Hippocampal formation (tissue), 2 donors: Measurements from ENCODE around the gene PTPRG.
"Not testable (repeated sequence)": the region's sequence is repeated elsewhere in the genome, so short reads cannot be mapped to it uniquely, and the experiment has no call there.

Source experiments
- DNase-seq, 2 donors: peaks; one replicate each; lab custom pipeline; 2025; lab: John Stamatoyannopoulos, UW

The PTPRG gene

GRCh38 chr3:61724801-61725200 lies 163.4 kb downstream of the PTPRG start:
- DNase-seq = no peak

GRCh38 chr3:61725851-61726333 lies 164.5 kb downstream of the PTPRG start:
- no peak for DNase-seq

GRCh38 chr3:61727435-61727834 lies 166.1 kb downstream of the PTPRG start:
- no peak for DNase-seq

GRCh38 chr3:61729038-61729634 lies 167.8 kb downstream of the PTPRG start:
- no peak for DNase-seq

- DNase-seq = no peak
These were observed 168.7 kb downstream of the PTPRG start for GRCh38 chr3:61730056-61730455.

- DNase-seq = no peak
These were observed 169.3 kb downstream of the PTPRG start for GRCh38 chr3:61730577-61731231.

- no peak for DNase-seq
These were observed 171.6 kb downstream of the PTPRG start for GRCh38 chr3:61733000-61733399.

GRCh38 chr3:61733876-61734275 lies 172.5 kb downstream of the PTPRG start:
- no peak for DNase-seq

GRCh38 chr3:61734749-61735686 lies 173.6 kb downstream of the PTPRG start:
- no peak for DNase-seq

GRCh38 chr3:61736506-61736905 lies 175.1 kb downstream of the PTPRG start:
- DNase-seq = no peak

- DNase-seq = no peak
These were observed 178.3 kb downstream of the PTPRG start for GRCh38 chr3:61739640-61740039.

- no peak for DNase-seq
These were observed 179.1 kb downstream of the PTPRG start for GRCh38 chr3:61740494-61740893.

GRCh38 chr3:61741551-61741950 lies 180.2 kb downstream of the PTPRG start:
- no peak for DNase-seq

- no peak for DNase-seq
These were observed 180.6 kb downstream of the PTPRG start for GRCh38 chr3:61742006-61742405.

- DNase-seq = no peak
These were observed 181.7 kb downstream of the PTPRG start for GRCh38 chr3:61743067-61743466.

GRCh38 chr3:61743686-61744242 lies 182.4 kb downstream of the PTPRG start:
- DNase-seq = no peak

- DNase-seq = no peak
These were observed 186.9 kb downstream of the PTPRG start for GRCh38 chr3:61748288-61748687.

GRCh38 chr3:61750766-61751165 lies 189.4 kb downstream of the PTPRG start:
- no peak for DNase-seq

GRCh38 chr3:61758839-61759238 lies 197.5 kb downstream of the PTPRG start:
- no peak for DNase-seq

GRCh38 chr3:61760783-61761182 lies 199.4 kb downstream of the PTPRG start:
- not testable (repeated sequence) for DNase-seq

- no peak for DNase-seq
These were observed 200.5 kb downstream of the PTPRG start for GRCh38 chr3:61761694-61762430.
